Superior temporal gyrus (tissue), 1 donor: ENCODE measurements around the gene YWHAE.
"Not testable (repeated sequence)": the region's sequence is repeated elsewhere in the genome, so short reads cannot be mapped to it uniquely, and the experiment has no call there.

Experiments used
- DNase-seq: peaks from one replicate; pipeline ENCODE4 v3.0.0-alpha.2; 2016; ENCODE audit errors: extremely low spot score

Gene YWHAE

GRCh38 chr17:1325766-1326165 is 74.3 kb downstream of the YWHAE start:
- no peak for DNase-seq

GRCh38 chr17:1324201-1324771 is 75.7 kb downstream of the YWHAE start:
- no peak for DNase-seq

GRCh38 chr17:1323336-1323735 is 76.7 kb downstream of the YWHAE start:
- DNase-seq, result no peak

- DNase-seq, result no peak
Measured at GRCh38 chr17:1322480-1322879, 77.5 kb downstream of the YWHAE start.

GRCh38 chr17:1322014-1322428 is 78.0 kb downstream of the YWHAE start:
- DNase-seq, result no peak

- DNase-seq, result no peak
Measured at GRCh38 chr17:1315891-1316403, 84.1 kb downstream of the YWHAE start.

GRCh38 chr17:1315409-1315808 is 84.6 kb downstream of the YWHAE start:
- DNase-seq, result no peak

- DNase-seq, result no peak
Measured at GRCh38 chr17:1313270-1314005, 86.6 kb downstream of the YWHAE start.

- no peak for DNase-seq
Measured at GRCh38 chr17:1312261-1312870, 87.7 kb downstream of the YWHAE start.

GRCh38 chr17:1307829-1308228 is 92.2 kb downstream of the YWHAE start:
- not testable (repeated sequence) for DNase-seq

- no peak for DNase-seq
Measured at GRCh38 chr17:1304962-1305563, 95.0 kb downstream of the YWHAE start.

- DNase-seq, result no peak
Measured at GRCh38 chr17:1304522-1304921, 95.5 kb downstream of the YWHAE start.

- DNase-seq, result no peak
Measured at GRCh38 chr17:1302761-1303160, 97.3 kb downstream of the YWHAE start.

GRCh38 chr17:1301546-1301945 is 98.5 kb downstream of the YWHAE start:
- DNase-seq, result no peak

GRCh38 chr17:1300371-1300905 is 99.6 kb downstream of the YWHAE start:
- no peak for DNase-seq

GRCh38 chr17:1299552-1300370 is 100.3 kb downstream of the YWHAE start:
- no peak for DNase-seq

- no peak for DNase-seq
Measured at GRCh38 chr17:1298606-1299005, 101.4 kb downstream of the YWHAE start.
